GM18508 (cell line): ENCODE data around the gene SERINC3.

Experiments
- ATAC-seq: cut with Tn5 transposase; IDR thresholded peaks from one replicate; pipeline ENCODE4 v1.9.1; 2021; ENCODE audit warnings: moderate number of reproducible peaks; ENCODE audit not compliant: insufficient read depth, unreplicated experiment

SERINC3 gene

GRCh38 chr20:44536175-44536574 is 14.3 kb upstream of the SERINC3 start:
- no peak for ATAC-seq

- no peak for ATAC-seq
These were observed 12.1 kb upstream of the SERINC3 start for GRCh38 chr20:44533928-44534327.

GRCh38 chr20:44532981-44533331 is 11.1 kb upstream of the SERINC3 start:
- no peak for ATAC-seq

GRCh38 chr20:44532259-44532980 is 10.6 kb upstream of the SERINC3 start:
- no peak for ATAC-seq

- no peak for ATAC-seq
These were observed 6.4 kb upstream of the SERINC3 start for GRCh38 chr20:44528309-44528708.

GRCh38 chr20:44527716-44528199 is 5.9 kb upstream of the SERINC3 start:
- no peak for ATAC-seq

GRCh38 chr20:44526129-44526528 is 4.3 kb upstream of the SERINC3 start:
- ATAC-seq: no peak

GRCh38 chr20:44523746-44524145 is 1.9 kb upstream of the SERINC3 start:
- no peak for ATAC-seq

GRCh38 chr20:44522841-44523240 is 971 bp upstream of the SERINC3 start:
- ATAC-seq: no peak

- no peak for ATAC-seq
These were observed 989 bp downstream of the SERINC3 start for GRCh38 chr20:44520881-44521280.

GRCh38 chr20:44518248-44518647 is 3.6 kb downstream of the SERINC3 start:
- no peak for ATAC-seq

- ATAC-seq: no peak
These were observed 4.4 kb downstream of the SERINC3 start for GRCh38 chr20:44517454-44517853.

- ATAC-seq: no peak
These were observed 5.4 kb downstream of the SERINC3 start for GRCh38 chr20:44516491-44516890.

- no peak for ATAC-seq
These were observed 8.0 kb downstream of the SERINC3 start for GRCh38 chr20:44513871-44514270.

GRCh38 chr20:44509762-44510161 is 12.1 kb downstream of the SERINC3 start:
- ATAC-seq: no peak

GRCh38 chr20:44504402-44505307 is 17.2 kb downstream of the SERINC3 start:
- no peak for ATAC-seq

- ATAC-seq: no peak
These were observed 18.9 kb downstream of the SERINC3 start for GRCh38 chr20:44502968-44503367.

- no peak for ATAC-seq
These were observed 20.4 kb downstream of the SERINC3 start for GRCh38 chr20:44501448-44501847.

- no peak for ATAC-seq
These were observed 21.6 kb downstream of the SERINC3 start for GRCh38 chr20:44500221-44500620.

GRCh38 chr20:44497761-44498160 is 24.1 kb downstream of the SERINC3 start:
- ATAC-seq: no peak

GRCh38 chr20:44496976-44497375 is 24.9 kb downstream of the SERINC3 start:
- no peak for ATAC-seq
